Chondrocyte (in vitro differentiated cells): ENCODE data around the gene DTNBP1. TPM values are rescaled to one million over a fixed set of nuclear protein-coding genes. Genes with fewer than 3 reads are reported as not detected.
"Not testable (repeated sequence)": the region's sequence is repeated elsewhere in the genome, so short reads cannot be mapped to it uniquely, and the experiment has no call there.

Experiments
- DNase-seq: peaks from one replicate; pipeline ENCODE4 v3.0.0; 2021; ENCODE audit warnings: mixed read lengths, low spot score
- H3K27ac Mint-ChIP-seq: one replicate; pipeline ENCODE4 v1.8.0; 2021; ENCODE audit warnings: mild to moderate bottlenecking, moderate library complexity, mixed read lengths; ENCODE audit not compliant: unreplicated experiment
- H3K27me3 Mint-ChIP-seq: 2 replicates; pipeline ENCODE4 v1.8.0; 2021; ENCODE audit warnings: low read depth, mixed read lengths
- H3K36me3 Mint-ChIP-seq: 2 replicates; pipeline ENCODE4 v1.8.0; 2021; ENCODE audit warnings: low read depth, mixed read lengths
- H3K4me1 Mint-ChIP-seq: 2 replicates; pipeline ENCODE4 v1.8.0; 2021; ENCODE audit warnings: low read depth, mild to moderate bottlenecking, mixed read lengths
- H3K4me3 Mint-ChIP-seq: one replicate; pipeline ENCODE4 v1.8.0; 2021; ENCODE audit warnings: mild to moderate bottlenecking, moderate library complexity, mixed read lengths; ENCODE audit not compliant: unreplicated experiment
- H3K9me3 Mint-ChIP-seq: 2 replicates; pipeline ENCODE4 v1.8.0; 2021; ENCODE audit warnings: low read depth, mixed read lengths
- CTCF ChIP-seq: fragments of 200-600 bp; sonication (generic); IDR thresholded peaks from 2 replicates; pipeline ENCODE4 v1.5.0; 2021; ENCODE audit warnings: antibody characterized with exemption, mild to moderate bottlenecking, moderate library complexity
- total RNA-seq: library from RNA; stranded (reverse); gene quantifications from 3 replicates; pipeline ENCODE4 v1.2.1, GENCODE V29; 2021

DTNBP1 gene
- total RNA-seq, 1 donor from 2014 or later, result 18.0 TPM

GRCh38 chr6:15547400-15547799 is 115.4 kb downstream of the DTNBP1 start:
- H3K36me3 Mint-ChIP-seq, result no peaks in the 10 kb centered on the region
- H3K27ac Mint-ChIP-seq, result no peak overlapping the region
- DNase-seq, result no peak
- H3K27me3 Mint-ChIP-seq, result no peaks in the 10 kb centered on the region
- H3K4me1 Mint-ChIP-seq, result peaks cover 17% of the 10 kb centered on the region
- H3K9me3 Mint-ChIP-seq, result peaks cover 5% of the 10 kb centered on the region
- H3K4me3 Mint-ChIP-seq, result no peak overlapping the region
- no peak for TF ChIP-seq CTCF

DNA sequence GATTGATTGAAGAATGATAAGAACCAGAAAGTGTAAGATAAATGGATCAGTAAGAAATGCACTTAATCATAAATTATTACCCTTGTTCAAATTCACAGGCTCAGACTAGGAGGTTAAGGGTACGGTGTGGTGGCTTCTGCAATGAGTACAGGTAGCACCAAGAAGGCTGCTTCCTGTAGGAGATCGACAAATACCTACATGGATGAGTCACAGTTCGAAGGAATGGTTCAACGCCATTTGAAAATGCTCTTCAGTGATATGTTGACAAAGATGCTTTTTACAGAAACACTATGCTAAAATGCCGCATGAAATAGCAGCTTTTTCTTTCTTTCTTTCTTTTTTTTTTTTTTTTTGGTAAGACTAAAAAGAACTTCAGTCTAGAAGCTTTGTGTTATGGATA is 116.2 kb downstream of the DTNBP1 start:
- Mint-ChIP-seq H3K4me3 (no peak overlapping the region), H3K4me1 (peaks cover 17% of the 10 kb centered on the region), H3K9me3 (peaks cover 5% of the 10 kb centered on the region), H3K27me3 (no peaks in the 10 kb centered on the region), H3K36me3 (no peaks in the 10 kb centered on the region), H3K27ac (no peak overlapping the region)
- no peak for DNase-seq
- no peak for TF ChIP-seq CTCF

- no peaks in the 10 kb centered on the region for H3K27me3 Mint-ChIP-seq
- no peak for TF ChIP-seq CTCF
- H3K36me3 Mint-ChIP-seq, result no peaks in the 10 kb centered on the region
- H3K4me1 Mint-ChIP-seq, result peaks cover 13% of the 10 kb centered on the region
- H3K4me3 Mint-ChIP-seq, result no peak overlapping the region
- H3K27ac Mint-ChIP-seq, result no peak overlapping the region
- no peak for DNase-seq
- peaks cover 5% of the 10 kb centered on the region for H3K9me3 Mint-ChIP-seq
These were observed 118.4 kb downstream of the DTNBP1 start for GRCh38 chr6:15544321-15544900.

DNA sequence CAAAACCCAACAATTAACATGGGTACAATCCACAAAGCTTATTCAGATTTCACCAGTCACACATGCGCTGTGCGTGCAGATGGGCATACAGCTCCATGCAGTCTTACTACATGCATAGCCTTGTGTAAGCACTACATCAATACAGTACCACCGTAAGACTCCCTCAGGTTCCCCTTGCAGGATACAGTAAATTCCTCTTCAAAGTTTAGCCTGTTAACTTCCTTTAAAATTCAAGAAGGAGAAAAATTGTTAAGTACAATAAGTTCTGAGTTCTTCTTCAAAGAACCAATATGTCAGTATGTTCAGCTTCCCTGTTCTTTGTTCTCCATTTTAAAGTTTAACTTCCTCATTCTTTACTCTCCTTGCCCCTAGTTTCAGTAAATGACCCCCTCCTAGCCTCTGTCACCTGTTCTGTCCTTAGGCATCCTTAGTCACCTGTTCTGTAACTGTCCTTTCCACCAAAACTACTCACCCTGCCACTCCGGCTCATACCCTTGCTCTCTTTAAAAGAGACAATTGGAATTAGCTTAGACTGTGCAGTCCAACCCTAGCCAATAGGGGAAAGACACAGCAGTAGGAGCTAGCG is 119.4 kb downstream of the DTNBP1 start:
- H3K4me1 Mint-ChIP-seq, result peaks cover 13% of the 10 kb centered on the region
- not testable (repeated sequence) for DNase-seq, H3K4me3 Mint-ChIP-seq, H3K27me3 Mint-ChIP-seq, H3K36me3 Mint-ChIP-seq, H3K27ac Mint-ChIP-seq, H3K9me3 Mint-ChIP-seq

DNA sequence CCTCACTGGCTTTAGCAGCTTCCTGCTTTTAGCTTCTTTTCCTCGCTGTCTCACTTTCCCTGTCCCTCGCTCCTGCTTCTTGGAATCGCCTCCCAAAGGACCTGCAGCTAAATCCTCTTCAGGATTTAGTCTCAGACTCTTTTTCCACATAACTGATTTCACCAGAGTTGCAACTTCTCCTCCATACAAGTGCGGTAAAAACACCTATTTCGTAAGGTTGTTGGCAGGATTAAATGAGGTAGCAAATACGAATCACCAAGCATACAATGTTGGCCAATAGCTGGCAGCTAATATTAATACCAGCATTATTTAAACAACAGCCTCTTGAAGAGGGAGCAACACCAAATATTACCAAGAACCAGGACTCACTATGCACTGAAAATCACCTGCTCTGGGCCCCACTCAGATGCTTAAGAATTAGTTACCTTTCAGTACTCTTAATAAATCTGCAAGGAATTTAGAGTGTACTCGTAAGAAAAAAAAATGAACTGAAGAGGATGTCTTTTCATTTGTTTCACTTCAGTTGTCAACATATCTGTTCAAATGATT is 123.0 kb downstream of the DTNBP1 start:
- H3K27me3 Mint-ChIP-seq, result no peaks in the 10 kb centered on the region
- no peak for DNase-seq
- peaks cover 1% of the 10 kb centered on the region for H3K36me3 Mint-ChIP-seq
- H3K9me3 Mint-ChIP-seq, result peaks cover 5% of the 10 kb centered on the region
- no peak overlapping the region for H3K27ac Mint-ChIP-seq
- H3K4me1 Mint-ChIP-seq, result peaks cover 7% of the 10 kb centered on the region
- no peak for TF ChIP-seq CTCF
- H3K4me3 Mint-ChIP-seq, result no peak overlapping the region
